Prostate gland (tissue), 2 donors: ENCODE measurements around the gene ANAPC16.

Experiments
- CTCF ChIP-seq, 4 experiments: fragments of 200-600 bp in 2 of 4; fragments of 450-650 bp in 2 of 4; sonication (generic) in 2 of 4; IDR thresholded peaks; 1 replicate in 3 of 4; 2 replicates in 1 of 4; pipeline ENCODE4 v1.5.1; 2016 to 2019; ENCODE audit warnings: antibody characterized with exemption in 4 of 4, mild to moderate bottlenecking in 2 of 4, moderate library complexity in 2 of 4
- POLR2A ChIP-seq: fragments of 450-650 bp; IDR thresholded peaks from one replicate; pipeline ENCODE4 v1.6.1; 2016; ENCODE audit warnings: antibody characterized with exemption, mild to moderate bottlenecking
- POLR2AphosphoS5 ChIP-seq: sonication (generic); formaldehyde crosslinking; IDR thresholded peaks from one replicate; pipeline ENCODE4 v1.6.1; 2017; ENCODE audit warnings: antibody characterized with exemption

DNA sequence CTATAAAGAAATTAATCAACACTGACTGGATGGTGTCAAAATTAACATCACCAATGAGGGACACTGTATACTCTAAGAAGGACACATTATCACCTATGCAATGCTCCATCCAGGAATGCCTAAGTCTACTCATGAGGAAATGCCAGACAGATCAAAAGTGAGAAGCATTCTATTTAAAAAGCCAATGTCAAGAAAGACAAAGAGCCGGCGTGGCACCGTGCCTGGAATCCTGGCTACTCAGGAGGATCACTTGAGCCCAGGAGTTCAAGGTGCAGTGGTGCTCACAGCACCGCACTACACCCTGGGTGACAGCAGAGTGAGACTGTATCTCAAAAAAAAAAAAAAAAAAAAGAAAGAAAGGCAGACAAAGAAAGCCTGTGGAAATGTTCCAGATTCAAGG, 45.5 kb upstream of the ANAPC16 start:
- TF ChIP-seq CTCF (IDR thresholded peaks at IDR 0.05) (no peak), POLR2A (no peak), POLR2AphosphoS5 (no peak)
